DMS 273 treated with DMSO at 0.1 percent for 48 hours (cell line): ENCODE results near the gene IL15RA.
"Not testable (repeated sequence)": the region's sequence is repeated elsewhere in the genome, so short reads cannot be mapped to it uniquely, and the experiment has no call there.

Source experiments
- DNase-seq: peaks from one replicate; lab custom pipeline; 2025; lab: John Stamatoyannopoulos, UW

The IL15RA gene

DNA sequence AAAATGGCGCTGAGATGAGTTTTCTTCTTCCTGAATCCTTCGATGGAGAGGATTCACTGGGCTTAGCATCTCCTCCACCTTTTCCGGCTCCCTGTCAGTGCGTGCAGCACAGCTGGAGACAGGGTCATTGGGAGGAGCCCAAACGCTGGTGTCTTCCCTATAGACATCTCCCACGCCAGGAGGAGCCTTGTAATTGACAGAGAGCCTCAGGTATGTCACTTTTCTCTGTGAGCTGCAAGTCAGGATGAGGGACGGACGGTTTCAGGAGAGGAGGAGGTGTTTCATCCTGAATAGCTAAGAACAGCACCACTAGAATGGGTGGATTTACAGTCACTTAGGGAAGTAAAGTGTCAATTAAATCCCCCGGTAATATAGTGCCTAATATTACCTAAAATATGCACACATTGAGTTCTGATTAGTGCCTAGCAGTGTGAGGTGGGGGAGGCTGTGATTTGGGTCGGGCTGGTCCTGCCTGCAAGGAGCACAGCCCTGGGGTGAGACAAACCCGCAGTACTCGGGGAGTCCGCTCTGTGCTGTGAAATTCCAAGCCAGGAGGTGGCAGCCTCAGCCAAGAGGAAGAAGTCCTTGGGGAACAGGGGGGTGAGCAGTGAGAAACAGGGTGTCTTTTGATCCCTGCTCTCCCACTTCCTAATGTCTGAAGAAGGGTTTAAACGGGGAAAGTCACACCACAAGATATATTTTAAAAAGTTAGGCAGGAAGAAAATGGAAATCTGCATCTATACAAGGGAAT is 28.2 kb downstream of the IL15RA start:
- DNase-seq: no peak

DNA sequence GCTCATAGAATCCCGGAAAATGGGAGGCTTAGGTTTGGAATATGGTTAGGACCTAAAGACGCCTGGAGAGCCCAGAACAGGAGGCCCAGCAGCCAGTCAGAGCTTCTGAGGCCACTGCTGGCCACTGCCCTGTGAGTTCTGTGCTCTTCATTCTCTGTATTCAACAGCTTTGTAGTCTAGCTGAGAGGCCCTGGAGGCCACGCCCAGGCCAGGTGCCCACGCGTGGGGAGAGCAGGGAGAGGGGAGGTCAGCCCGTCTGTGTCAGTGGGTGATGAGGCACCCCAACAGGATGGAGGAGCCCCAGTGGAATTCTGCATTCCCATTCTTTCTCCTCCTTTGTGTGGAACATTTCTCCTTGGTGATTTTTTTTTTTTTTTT is 29.1 kb downstream of the IL15RA start:
- no peak for DNase-seq

DNA sequence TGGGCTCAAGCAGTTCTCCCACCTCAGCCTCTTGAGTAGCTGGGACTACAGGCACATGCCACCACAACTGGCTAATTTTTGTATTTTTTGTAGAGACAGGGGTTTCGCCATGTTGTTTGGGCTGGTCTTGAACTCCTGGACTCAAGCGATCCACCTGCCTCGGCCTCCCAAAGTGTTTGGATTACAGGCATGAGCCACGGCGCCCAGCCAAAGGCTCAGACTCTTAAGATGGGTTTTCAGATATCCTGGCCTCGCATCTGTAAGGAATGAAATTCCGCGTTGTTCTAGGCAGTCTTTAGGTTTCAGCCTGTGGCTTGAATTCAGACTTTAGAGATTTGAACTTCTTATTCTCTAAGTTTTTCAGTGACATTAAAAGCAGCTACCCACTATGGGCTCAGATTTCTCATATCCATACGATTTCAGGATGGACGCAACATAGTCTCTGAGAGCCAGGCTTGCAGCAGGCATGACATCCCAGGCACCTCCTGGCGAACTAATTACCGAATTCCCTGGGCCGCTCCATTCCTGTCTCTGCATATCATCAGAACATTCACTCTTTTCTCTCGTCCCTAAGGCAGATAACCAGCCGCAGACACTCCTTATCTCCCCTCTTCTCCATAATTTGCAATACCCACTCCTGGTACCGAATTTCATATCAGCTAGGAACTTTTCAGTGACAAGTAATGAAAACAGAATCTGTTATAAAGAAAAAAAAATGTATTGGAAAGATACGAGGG is 29.7 kb downstream of the IL15RA start:
- DNase-seq: no peak

DNA sequence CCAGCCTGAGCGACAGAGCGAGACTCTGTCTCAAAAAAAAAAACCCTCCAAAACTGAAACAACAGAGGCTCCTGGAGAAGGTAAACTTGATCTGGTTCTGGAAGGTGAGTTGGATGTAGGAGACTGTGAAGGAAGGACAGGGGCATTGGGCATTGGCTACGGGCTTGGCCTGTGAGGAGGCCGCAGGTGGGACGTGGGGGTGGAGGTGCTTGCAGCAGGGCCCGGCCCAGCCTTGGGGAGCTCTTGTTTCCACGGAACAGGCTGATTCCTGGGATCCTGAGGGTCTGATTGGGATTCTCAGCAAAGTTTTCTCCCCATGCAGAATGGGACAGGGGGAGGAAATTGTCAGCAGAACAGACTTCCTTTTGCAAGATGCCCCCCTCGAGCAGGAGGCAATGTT is 30.6 kb downstream of the IL15RA start:
- no peak for DNase-seq

- not testable (repeated sequence) for DNase-seq
Observed at GRCh38 chr10:5946419-5946775, 30.9 kb downstream of the IL15RA start.

- no peak for DNase-seq
Observed at GRCh38 chr10:5945561-5946418, 31.6 kb downstream of the IL15RA start.

DNA sequence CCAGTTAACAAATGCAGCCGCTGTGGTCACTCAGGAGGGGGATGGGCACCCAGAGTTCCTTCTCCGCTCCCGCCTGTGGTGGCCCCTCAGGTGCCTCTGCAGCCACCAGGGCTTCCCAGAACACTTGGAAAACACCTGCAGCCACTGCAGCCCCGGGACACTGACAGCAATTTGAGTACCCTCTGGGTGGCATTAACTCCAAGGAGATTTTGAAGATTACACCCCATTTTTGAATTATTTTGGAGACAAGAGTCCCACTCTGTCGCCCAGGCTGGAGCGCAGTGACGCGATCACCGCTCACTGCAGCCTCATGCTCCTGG is 32.2 kb downstream of the IL15RA start:
- no peak for DNase-seq

DNA sequence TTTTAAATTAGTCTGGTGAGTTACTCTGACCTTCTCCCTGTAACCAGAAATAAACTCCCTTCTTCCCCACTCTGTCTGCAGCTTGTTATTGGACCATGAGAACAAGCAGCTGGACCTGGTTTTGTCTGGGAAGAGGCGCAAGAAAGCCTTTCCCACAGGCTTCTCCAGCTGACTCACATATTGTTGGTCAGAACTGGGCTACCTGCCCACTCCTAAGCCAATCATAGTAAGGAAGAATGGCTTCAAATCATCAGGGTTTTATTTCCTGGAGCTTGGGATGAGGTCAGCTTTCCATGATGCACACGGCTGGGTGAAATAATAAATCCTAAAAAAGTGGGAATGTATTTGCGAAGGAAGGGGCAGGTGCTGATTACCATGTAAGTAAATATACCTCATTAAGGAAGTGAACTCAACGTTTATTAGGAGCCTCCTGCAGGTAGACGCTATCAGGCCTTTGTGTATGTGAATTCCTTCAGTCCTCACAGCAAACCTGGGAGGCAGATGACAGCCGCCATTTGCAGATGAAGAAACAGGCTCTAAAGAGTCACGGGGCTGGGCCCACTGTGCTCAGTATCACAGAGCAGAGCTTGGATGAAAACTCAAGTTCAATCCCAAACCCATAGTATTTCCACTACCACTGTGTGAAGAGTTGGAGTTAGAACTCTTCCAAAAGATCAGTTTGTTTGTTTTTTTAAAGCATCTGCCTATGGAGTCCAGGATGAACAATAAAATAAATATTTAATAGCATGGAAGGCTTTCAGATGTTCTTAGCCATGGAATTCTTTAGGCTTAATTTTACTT is 32.8 kb downstream of the IL15RA start:
- no peak for DNase-seq

- DNase-seq: no peak
Observed at GRCh38 chr10:5943536-5943935, 33.8 kb downstream of the IL15RA start.

DNA sequence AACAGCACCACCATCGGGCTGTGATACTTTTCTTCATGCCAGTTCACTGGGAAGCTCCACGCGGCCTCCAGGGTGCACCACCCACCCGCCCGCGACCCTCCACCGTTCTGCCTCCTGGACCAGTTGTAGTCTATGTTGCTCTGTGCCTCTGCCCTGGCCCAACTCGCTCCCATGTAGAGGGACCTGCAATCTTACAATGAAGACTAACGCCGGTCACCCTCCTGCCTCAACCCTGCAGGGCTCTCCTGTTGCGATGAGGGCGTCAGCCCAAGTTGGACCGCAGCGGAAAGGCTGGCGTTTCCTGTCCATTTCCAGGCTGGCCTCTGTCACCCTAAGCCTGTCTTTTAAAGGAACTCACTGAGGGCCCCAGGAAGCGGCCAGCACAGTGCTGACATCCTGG is 34.9 kb downstream of the IL15RA start:
- DNase-seq: no peak

DNA sequence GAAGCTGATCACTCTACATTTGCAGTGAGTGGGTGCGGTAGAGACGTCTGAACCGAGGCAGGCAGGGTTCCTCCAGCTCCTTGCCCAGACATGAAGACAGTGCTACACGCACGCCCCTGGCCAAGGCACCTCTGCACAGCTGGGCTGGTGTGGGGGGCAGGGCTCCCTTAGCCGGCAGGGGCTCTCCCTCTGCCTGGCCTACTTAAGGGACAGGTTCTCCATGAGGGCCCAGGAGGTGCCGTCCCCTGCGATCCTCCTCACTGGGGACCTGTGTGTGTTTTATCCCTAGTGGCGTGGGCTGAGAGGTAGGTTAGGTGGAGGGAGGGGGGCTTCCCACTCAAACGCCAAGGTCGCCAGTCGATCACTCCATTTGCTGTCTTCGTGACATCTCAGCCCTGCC is 35.3 kb downstream of the IL15RA start:
- no peak for DNase-seq

GRCh38 chr10:5941579-5941978 is 35.8 kb downstream of the IL15RA start:
- no peak for DNase-seq

DNA sequence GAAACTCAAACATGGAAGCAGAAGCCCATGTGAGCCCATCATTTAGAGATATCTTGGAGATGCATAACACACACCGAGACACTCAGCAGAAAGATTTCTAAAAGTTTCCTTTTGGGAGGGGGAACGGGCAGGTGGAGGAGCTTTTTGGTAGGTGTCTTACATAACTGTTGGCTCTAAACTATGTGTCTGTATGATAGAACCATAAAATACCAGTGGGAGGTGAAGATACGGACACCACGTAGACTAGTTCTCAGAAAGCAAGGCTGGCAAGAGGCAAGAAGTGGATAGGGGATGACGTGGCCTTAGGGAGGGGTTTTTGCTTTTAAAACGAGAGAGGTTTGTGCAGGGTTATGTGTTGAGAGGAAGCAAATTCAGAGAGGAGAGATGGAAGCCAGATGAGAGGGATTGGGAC is 36.5 kb downstream of the IL15RA start:
- no peak for DNase-seq

GRCh38 chr10:5938291-5938690 is 39.1 kb downstream of the IL15RA start:
- DNase-seq: no peak

- DNase-seq: no peak
Observed at GRCh38 chr10:5937016-5937415, 40.3 kb downstream of the IL15RA start.

DNA sequence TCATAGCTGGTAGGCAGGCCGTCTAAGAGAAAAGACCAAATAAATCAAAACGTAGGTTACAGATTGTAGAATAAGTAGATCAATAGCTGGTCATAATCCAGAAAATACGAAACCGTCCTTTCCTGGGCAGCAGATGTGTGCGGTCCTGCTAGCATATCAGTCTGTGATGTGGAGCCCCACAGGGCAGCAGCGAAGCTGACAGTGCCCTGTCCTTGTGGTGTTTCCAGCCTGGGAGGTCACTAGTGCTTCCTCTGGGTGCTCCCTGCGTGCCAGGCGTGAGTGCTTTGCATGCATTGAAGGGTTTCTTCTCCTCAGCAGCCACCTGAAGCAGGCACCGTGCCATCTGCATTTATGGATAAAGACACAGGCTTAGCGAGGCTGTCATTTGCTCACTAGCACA is 41.7 kb downstream of the IL15RA start:
- no peak for DNase-seq

- DNase-seq: no peak
Observed at GRCh38 chr10:5933909-5934546, 43.3 kb downstream of the IL15RA start.

- no peak for DNase-seq
Observed at GRCh38 chr10:5932345-5932744, 45.0 kb downstream of the IL15RA start.

DNA sequence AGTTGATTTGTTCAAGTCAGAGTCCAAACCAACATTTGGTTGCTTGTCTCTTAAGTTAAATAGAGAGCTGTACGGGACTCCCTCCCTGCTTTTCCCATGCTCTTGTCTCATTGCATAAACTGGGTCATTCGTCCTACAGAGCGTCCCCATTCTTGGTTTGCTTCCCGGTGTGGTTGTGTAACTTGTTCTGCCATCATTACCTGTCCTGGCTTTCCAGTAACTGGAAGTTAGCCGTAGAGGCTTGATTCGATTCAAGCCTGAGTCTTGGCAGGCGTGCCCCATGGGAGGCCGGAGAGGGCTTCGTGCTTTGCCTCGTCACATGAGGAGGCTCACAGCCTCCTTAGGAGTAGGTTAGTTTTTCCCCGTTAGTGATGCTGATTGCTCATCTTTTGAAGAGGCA is 47.1 kb downstream of the IL15RA start:
- DNase-seq: no peak

DNA sequence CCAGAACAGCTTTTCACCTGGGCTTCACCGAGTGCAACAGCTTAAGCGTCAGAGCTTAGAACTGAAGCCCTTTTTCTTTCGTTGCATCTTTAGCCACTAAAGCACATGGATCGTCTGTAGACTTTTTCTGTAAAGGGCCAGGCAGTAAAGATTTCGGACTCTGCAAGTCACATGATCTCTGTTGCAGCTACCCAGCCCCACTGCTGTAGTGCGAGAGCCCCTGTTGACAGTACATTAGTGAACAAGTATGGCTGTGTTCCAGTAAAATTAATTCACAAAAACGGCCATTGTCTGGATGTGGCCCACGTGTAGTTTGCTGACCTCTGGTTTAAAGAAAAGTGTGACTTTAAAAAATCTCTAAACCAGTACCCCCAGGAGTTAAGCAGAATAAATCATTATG is 47.9 kb downstream of the IL15RA start:
- no peak for DNase-seq

- no peak for DNase-seq
Observed at GRCh38 chr10:5927306-5927705, 50.0 kb downstream of the IL15RA start.

GRCh38 chr10:5924889-5925288 is 52.5 kb downstream of the IL15RA start:
- no peak for DNase-seq
